Dendritic cell treated with granulocyte-macrophage colony-stimulating factor and Interleukin-4, amounts not matched to agents 40 ng/mL and 50 ng/mL, for 4 days (primary cell): ENCODE measurements around the gene CELF3.

ENCODE experiments used
- H3K27ac Mint-ChIP-seq: one replicate; pipeline ENCODE4 v1.8.0; 2022; ENCODE audit warnings: mild to moderate bottlenecking, mixed read lengths
- H3K27me3 Mint-ChIP-seq: one replicate; pipeline ENCODE4 v1.8.0; 2022; ENCODE audit warnings: mild to moderate bottlenecking, mixed read lengths
- H3K36me3 Mint-ChIP-seq: one replicate; pipeline ENCODE4 v1.8.0; 2022; ENCODE audit warnings: low read depth, mixed read lengths
- H3K4me1 Mint-ChIP-seq: one replicate; pipeline ENCODE4 v1.8.0; 2022; ENCODE audit warnings: low read depth, mixed read lengths
- H3K4me3 Mint-ChIP-seq: one replicate; pipeline ENCODE4 v1.8.0; 2022; ENCODE audit warnings: mild to moderate bottlenecking, moderate library complexity, mixed read lengths
- H3K9me3 Mint-ChIP-seq: one replicate; pipeline ENCODE4 v1.8.0; 2022; ENCODE audit warnings: mixed read lengths
- intact Hi-C: fragments of 100-400 bp; cut with micrococcal nuclease; formaldehyde crosslinking; loops from one replicate; pipeline ENCODE4 v1.15.0; 2022

Gene CELF3

GRCh38 chr1:151714820-151715725, 1.5 kb downstream of the CELF3 start:
- Mint-ChIP-seq H3K27ac (no peak overlapping the region), H3K4me3 (no peak overlapping the region)
- intact Hi-C loops: no loop called here

GRCh38 chr1:151713874-151714273, 2.7 kb downstream of the CELF3 start:
- intact Hi-C loops: no loop called here

More at GRCh38 chr1:151714820-151715725, 1.5 kb downstream of the CELF3 start:
- no peaks in the 10 kb centered on the region for H3K9me3 Mint-ChIP-seq
- H3K4me1 Mint-ChIP-seq: peaks cover 12% of the 10 kb centered on the region
- no peaks in the 10 kb centered on the region for H3K36me3 Mint-ChIP-seq
- H3K27me3 Mint-ChIP-seq: peaks cover 73% of the 10 kb centered on the region

DNA sequence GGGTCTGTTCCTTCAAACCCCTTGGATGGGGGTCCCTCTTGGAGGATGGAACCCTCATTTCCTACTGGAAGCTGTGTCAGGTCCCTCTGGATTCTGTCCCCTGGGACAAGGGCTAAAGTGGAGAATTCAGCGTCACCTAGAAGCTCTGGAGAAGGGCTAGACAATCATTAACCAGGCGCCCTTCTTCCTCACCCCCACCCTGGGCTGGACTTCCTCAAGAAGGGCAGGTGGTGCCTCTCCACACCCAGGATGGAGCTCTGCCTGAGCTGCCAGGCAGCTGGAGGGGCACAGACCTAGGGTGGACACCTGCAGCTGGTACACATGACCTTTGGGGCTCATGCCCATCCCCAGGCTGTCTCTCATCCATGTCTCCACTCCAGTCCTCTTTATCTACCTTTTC, 3.6 kb downstream of the CELF3 start:
- Mint-ChIP-seq H3K4me3 (no peak overlapping the region), H3K4me1 (peaks cover 11% of the 10 kb centered on the region), H3K27me3 (peaks cover 61% of the 10 kb centered on the region), H3K9me3 (no peaks in the 10 kb centered on the region), H3K36me3 (no peaks in the 10 kb centered on the region), H3K27ac (no peak overlapping the region)
- intact Hi-C loops: no loop called here

More at GRCh38 chr1:151713874-151714273, 2.7 kb downstream of the CELF3 start:
- Mint-ChIP-seq H3K4me1 (peaks cover 11% of the 10 kb centered on the region), H3K27me3 (peaks cover 67% of the 10 kb centered on the region), H3K36me3 (no peaks in the 10 kb centered on the region), H3K27ac (no peak overlapping the region), H3K9me3 (no peaks in the 10 kb centered on the region), H3K4me3 (no peak overlapping the region)

GRCh38 chr1:151711951-151712350, 4.7 kb downstream of the CELF3 start:
- Mint-ChIP-seq H3K27ac (no peak overlapping the region), H3K4me1 (peaks cover 3% of the 10 kb centered on the region), H3K27me3 (peaks cover 52% of the 10 kb centered on the region), H3K4me3 (no peak overlapping the region), H3K9me3 (no peaks in the 10 kb centered on the region), H3K36me3 (no peaks in the 10 kb centered on the region)
- intact Hi-C loops: no loop called here

DNA sequence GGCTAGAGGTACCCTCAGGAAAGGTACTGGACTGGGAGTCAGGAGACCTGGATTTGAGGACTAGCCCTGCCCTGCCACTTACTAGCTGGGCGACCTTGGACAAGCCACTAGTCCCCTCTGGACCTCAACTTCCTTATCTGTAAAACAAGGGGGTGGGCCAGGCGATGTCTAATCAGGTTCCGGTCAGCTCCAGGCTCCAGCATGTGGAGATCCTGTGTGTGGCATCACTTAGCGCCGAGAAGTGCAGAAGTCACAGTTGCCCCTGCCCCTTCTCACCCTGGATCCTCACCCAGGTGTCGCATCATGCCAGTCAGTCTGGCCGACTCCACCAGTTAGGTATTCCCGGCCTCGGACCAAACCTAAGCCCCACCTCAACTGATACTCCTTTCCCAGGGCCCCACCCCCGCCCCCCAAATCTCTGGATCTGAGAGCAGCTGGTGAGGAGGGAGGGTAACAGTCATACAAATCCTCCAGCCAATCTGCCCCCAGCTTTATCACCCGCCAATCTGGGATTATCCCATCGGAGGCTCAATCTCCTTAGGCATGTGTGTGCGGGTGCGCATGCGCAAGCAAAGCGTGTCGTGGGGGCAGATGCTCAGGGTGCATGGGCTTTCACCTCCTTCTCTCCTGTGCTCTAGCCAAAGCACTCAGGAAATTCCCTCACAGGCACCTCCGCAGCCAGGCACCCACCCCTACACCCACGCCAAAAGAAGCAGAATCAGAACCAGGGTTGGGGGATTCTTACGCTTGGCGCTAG, 5.4 kb downstream of the CELF3 start:
- no peaks in the 10 kb centered on the region for H3K9me3 Mint-ChIP-seq
- no peak overlapping the region for H3K4me3 Mint-ChIP-seq
- intact Hi-C loops: no loop called here
- peaks cover 50% of the 10 kb centered on the region for H3K27me3 Mint-ChIP-seq
- H3K27ac Mint-ChIP-seq: no peak overlapping the region
- no peaks in the 10 kb centered on the region for H3K4me1 Mint-ChIP-seq
- H3K36me3 Mint-ChIP-seq: no peaks in the 10 kb centered on the region

DNA sequence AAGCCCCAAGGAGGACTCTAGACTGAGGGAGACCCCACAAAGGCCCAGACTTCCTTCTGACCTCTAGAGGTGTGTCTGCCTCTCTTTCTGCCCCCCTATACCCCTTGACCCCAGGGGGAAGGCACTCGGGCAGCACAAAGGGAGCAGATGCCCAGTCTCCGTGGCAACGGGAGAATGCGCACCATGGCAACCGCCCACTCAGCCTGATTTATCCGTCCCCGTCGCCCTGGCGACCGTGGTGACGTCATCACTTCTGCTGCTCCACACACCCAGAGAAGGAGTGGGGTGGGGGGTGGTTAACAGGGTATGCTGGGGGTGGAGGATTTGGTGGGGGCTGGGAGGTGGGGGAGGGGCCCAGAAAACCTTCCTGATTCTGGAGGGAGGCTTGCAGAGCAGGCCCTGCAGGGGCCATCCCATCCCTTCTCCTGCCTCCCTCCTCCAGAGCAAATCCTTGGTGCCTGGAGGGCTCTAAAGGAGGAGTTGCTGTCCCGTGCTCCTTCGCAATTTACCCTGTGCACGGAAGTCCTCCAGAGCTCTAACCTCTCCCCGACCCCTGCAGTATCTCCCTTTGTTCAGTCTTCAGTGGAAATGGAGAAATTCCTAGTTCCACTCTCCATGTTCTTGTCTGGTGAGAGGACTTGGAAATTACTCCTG, 6.3 kb downstream of the CELF3 start:
- intact Hi-C loops: no loop called here
- Mint-ChIP-seq H3K27ac (no peak overlapping the region), H3K36me3 (no peaks in the 10 kb centered on the region), H3K4me1 (no peaks in the 10 kb centered on the region), H3K27me3 (peaks cover 41% of the 10 kb centered on the region), H3K4me3 (no peak overlapping the region), H3K9me3 (no peaks in the 10 kb centered on the region)

GRCh38 chr1:151708891-151709290, 7.7 kb downstream of the CELF3 start:
- intact Hi-C loops: no loop called here
- Mint-ChIP-seq H3K36me3 (no peaks in the 10 kb centered on the region), H3K27ac (no peak overlapping the region), H3K27me3 (peaks cover 29% of the 10 kb centered on the region), H3K4me1 (no peaks in the 10 kb centered on the region), H3K9me3 (no peaks in the 10 kb centered on the region), H3K4me3 (no peak overlapping the region)

DNA sequence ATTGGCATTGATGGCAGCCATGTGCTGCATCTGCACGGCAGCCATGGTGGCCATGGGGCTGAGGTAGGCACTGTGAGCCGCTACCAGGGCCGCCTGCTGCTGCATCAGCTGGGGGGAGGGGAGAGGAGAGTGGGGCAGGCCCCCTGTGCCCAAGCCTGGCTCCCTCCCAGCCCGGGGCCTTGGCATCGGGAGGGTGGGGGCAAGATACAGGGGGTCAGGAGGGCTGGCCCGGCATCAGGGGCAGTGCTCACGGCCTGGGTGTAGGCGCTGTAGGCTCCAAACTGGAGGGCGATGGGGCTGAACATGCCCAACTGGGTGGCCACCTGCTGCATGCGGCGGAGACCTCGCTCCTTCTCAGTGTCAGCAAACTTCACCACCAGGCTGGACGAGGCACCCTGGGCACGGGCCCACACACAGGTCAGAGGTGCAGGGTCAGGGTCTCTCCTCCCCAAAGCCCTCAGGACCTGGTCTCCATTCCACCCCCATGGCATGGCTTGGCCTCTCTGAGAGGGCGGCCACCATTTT, 9.0 kb downstream of the CELF3 start:
- Mint-ChIP-seq H3K36me3 (no peaks in the 10 kb centered on the region), H3K9me3 (no peaks in the 10 kb centered on the region), H3K4me1 (peaks cover 10% of the 10 kb centered on the region), H3K27ac (no peak overlapping the region), H3K27me3 (peaks cover 30% of the 10 kb centered on the region), H3K4me3 (no peak overlapping the region)
- intact Hi-C loops: no loop called here

- H3K36me3 Mint-ChIP-seq: peaks cover 2% of the 10 kb centered on the region
- H3K27me3 Mint-ChIP-seq: peaks cover 24% of the 10 kb centered on the region
- H3K27ac Mint-ChIP-seq: no peak overlapping the region
- intact Hi-C loops: no loop called here
- no peaks in the 10 kb centered on the region for H3K9me3 Mint-ChIP-seq
- H3K4me1 Mint-ChIP-seq: peaks cover 11% of the 10 kb centered on the region
- no peak overlapping the region for H3K4me3 Mint-ChIP-seq
These were observed 9.9 kb downstream of the CELF3 start for GRCh38 chr1:151706464-151707415.

- H3K27ac Mint-ChIP-seq: no peak overlapping the region
- H3K9me3 Mint-ChIP-seq: no peaks in the 10 kb centered on the region
- peaks cover 10% of the 10 kb centered on the region for H3K36me3 Mint-ChIP-seq
- H3K4me1 Mint-ChIP-seq: peaks cover 14% of the 10 kb centered on the region
- intact Hi-C loops: no loop called here
- H3K27me3 Mint-ChIP-seq: peaks cover 21% of the 10 kb centered on the region
- no peak overlapping the region for H3K4me3 Mint-ChIP-seq
These were observed 10.7 kb downstream of the CELF3 start for GRCh38 chr1:151705753-151706463.

- H3K27ac Mint-ChIP-seq: no peak overlapping the region
- H3K4me1 Mint-ChIP-seq: peaks cover 22% of the 10 kb centered on the region
- intact Hi-C loops: no loop called here
- H3K27me3 Mint-ChIP-seq: peaks cover 21% of the 10 kb centered on the region
- H3K4me3 Mint-ChIP-seq: no peak overlapping the region
- peaks cover 18% of the 10 kb centered on the region for H3K36me3 Mint-ChIP-seq
- H3K9me3 Mint-ChIP-seq: no peaks in the 10 kb centered on the region
These were observed 11.5 kb downstream of the CELF3 start for GRCh38 chr1:151705146-151705545.

GRCh38 chr1:151704246-151704645, 12.4 kb downstream of the CELF3 start:
- Mint-ChIP-seq H3K9me3 (no peaks in the 10 kb centered on the region), H3K36me3 (peaks cover 27% of the 10 kb centered on the region), H3K4me3 (no peak overlapping the region), H3K27ac (no peak overlapping the region), H3K27me3 (peaks cover 16% of the 10 kb centered on the region), H3K4me1 (peaks cover 26% of the 10 kb centered on the region)
- intact Hi-C loops: no loop called here
